NCI-H526 (cell line): Measurements from ENCODE around the gene BICD2.

ENCODE experiments used
- DNase-seq, 2 experiments: peaks; one replicate each; lab custom pipeline; 2025; lab: John Stamatoyannopoulos, UW

The BICD2 gene

GRCh38 chr9:92747459-92748232 lies 17.0 kb downstream of the BICD2 start:
- DNase-seq, result no peak

- DNase-seq, result no peak
Observed at GRCh38 chr9:92746567-92747458, 17.8 kb downstream of the BICD2 start.

DNA sequence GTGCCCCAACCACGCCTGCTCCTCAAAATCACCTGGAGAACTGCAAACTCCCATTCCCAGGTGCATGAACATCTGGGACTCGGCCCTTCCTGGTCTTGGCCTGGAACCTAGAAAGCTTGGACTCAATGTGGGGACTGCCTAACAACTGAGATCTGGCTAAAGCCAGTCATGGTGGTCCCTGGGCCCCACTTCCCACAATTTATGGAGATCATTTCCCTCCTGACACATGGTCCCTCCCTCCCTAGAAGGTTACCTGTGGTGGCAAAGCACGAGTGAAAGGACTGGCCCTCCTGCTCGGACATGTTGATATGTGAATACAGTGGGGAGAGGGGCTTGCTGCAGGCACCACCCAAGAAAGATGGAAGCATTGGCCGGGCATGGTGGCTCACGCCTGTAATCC lies 18.8 kb downstream of the BICD2 start:
- no peak for DNase-seq

- no peak for DNase-seq
Observed at GRCh38 chr9:92745331-92745730, 19.3 kb downstream of the BICD2 start.

DNA sequence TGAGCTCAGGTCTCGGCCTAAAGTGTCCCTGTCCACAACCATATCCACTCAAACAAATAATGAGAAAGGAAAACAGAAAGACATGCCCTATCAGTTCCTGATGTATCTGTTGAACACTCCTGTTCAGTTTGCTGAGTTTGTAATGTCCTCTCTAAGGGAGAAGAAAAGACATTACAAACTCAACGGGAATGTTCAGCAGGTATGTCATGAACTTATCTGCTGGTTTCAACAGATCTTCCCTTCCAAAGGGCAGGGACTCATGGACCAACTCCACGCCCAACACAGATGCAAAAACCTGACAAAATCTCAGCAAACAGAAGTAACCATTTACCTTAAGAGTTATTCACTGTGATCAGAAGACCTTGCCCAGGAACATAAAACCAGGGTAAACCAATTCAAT lies 23.7 kb downstream of the BICD2 start:
- DNase-seq, result no peak

- DNase-seq, result no peak
Observed at GRCh38 chr9:92740446-92740961, 24.1 kb downstream of the BICD2 start.

DNA sequence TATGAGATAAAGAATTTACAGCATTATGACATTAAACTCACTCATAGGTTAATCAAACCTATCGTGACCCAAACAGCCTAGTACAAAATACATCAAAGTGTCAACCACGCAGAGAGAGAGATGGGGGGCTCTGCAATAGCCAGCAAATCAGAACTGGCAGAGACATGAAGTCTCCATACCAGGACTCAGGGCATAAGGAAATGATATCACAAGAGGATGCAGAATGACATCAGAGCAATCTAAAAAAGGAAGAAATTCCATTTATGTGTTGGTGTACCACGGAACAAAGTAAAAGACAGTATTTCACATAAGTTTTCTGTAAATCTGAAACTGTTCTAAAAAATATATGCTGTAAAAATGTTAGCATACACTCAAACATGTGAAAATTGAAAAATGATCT lies 24.6 kb downstream of the BICD2 start:
- DNase-seq, result no peak

DNA sequence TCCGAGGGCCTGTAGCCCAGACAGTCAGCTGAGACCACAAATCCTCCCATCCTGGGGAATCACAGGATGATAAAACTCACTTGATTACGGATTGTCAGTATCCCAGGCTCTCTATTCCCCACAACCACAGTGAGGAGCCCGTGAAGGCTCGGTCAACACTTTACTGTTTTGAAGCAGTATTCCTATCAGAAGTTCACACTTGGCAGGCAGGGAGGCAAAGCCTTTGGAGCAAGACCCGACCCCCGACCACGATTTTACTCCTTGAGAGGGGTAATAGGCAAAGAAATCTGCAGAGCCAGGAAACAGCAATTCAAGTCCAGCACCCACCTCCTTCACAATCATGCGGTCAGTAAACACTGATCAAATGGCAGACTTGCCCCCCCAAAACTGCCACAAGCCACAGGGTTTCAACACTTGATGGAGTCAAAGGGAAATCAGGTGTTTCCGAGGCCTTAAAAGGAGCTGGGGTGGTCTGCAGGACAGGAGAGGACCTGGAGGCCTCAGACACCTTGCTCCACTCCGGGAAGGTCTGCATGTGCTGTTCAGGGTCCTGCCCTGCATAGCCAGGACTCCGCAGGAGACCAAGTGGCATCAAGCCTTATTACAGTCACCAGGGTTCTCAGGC lies 25.2 kb downstream of the BICD2 start:
- no peak for DNase-seq

GRCh38 chr9:92738661-92739081 lies 26.0 kb downstream of the BICD2 start:
- DNase-seq, result no peak

GRCh38 chr9:92737611-92738299 lies 26.9 kb downstream of the BICD2 start:
- DNase-seq, result no peak

DNA sequence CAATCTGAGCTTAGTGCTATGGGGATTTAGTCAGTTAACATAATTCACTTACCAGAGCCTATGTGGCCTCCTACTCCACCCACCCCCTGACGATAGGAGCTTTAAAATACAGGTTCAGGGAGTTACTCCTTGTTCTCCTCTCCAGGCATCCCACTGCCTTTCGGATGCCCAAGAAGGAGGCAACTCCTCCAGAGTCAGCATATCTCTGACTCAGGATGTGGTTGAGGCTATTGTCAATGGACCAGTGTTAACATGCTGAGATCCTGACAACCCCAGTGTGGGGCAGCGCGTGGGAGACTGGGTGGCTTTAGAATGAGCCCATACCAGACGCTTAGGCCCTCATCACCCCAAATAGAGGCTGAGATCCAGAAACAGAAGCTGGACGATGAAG lies 27.4 kb downstream of the BICD2 start:
- no peak for DNase-seq

GRCh38 chr9:92736563-92737215 lies 27.9 kb downstream of the BICD2 start:
- DNase-seq, result no peak

GRCh38 chr9:92735636-92736562 lies 28.7 kb downstream of the BICD2 start:
- DNase-seq, result no peak

DNA sequence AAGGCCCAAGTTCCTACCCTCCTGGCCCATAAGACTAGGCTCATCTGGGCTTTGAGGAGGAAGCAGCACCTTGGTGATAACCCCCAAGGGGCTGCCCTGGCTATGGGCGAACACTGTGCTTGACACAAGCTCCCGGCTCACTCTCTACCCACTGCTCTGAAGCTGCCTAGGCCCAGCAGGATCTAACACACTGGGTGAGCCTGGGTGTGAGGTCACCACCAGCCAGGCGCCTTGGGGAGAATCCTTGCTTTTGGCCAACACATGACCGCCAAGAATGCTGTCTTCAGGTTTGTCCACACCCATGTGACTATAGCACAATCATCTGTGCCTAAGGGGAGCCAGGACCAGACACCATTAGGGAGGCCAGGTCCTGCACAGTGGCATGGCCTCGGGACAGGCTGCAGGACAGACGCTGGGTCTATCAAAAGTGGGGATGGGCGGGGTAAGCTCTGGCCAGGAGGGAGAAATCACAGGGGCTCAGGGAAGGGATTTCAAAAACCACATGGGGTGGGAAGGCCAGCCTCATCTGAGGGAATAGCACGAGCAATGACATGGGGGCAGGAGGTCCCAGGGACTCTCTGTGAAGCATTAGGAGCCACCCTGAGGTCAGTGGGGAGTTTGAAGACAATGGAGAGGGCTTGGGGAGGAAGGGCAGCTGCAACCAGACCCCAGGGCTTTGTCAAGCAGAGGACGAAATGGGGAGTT lies 29.6 kb downstream of the BICD2 start:
- no peak for DNase-seq

- DNase-seq, result no peak
Observed at GRCh38 chr9:92730897-92731296, 33.7 kb downstream of the BICD2 start.

GRCh38 chr9:92729735-92730155 lies 34.9 kb downstream of the BICD2 start:
- no peak for DNase-seq

GRCh38 chr9:92728831-92729734 lies 35.5 kb downstream of the BICD2 start:
- peak; percentile 39 to 46 for DNase-seq
